H1 (cell line): ENCODE data around the gene IL2RA. TPM values are rescaled to one million over a fixed set of nuclear protein-coding genes. Genes with fewer than 3 reads are reported as not detected.

Experiments used
- CTCF ChIA-PET: fragments of 300-600 bp; sonication (Branson Sonifier 250); formaldehyde crosslinking; loops from one replicate; lab custom pipeline; 2021; ENCODE audit not compliant: partially characterized antibody; lab: Charles Lee
- POLR2A ChIA-PET: fragments of 300-600 bp; sonication (Branson Sonifier 250); formaldehyde crosslinking; loops from one replicate; lab custom pipeline; 2021; ENCODE audit warnings: inconsistent platforms; ENCODE audit not compliant: partially characterized antibody; lab: Charles Lee
- DNase-seq, 2 experiments: peaks; one replicate each; pipeline versions ENCODE4 v3.0.0 to v3.0.0-alpha.2; 2010 to 2022; ENCODE audit warnings: low spot score in 2 of 2, low read depth in 1 of 2, mixed read lengths in 1 of 2
- FAIRE-seq: peaks from 2 replicates; lab custom pipeline; 2011; peaks lifted over from hg19 to GRCh38; lab: Jason Lieb, UNC
- H2AFZ ChIP-seq: 2 replicates; pipeline ENCODE4 v1.8.1; 2012; ENCODE audit warnings: low read length, inconsistent platforms
- H2AK5ac ChIP-seq: 2 replicates; pipeline ENCODE4 v1.6.1; 2013; ENCODE audit warnings: low read depth, low read length
- H2BK120ac ChIP-seq: replicated peaks from 2 replicates; pipeline ENCODE3; 2013; ENCODE audit warnings: low read depth, low read length, inconsistent platforms
- H2BK12ac ChIP-seq: 2 replicates; pipeline ENCODE4 v1.6.1; 2013; ENCODE audit warnings: low read depth, low read length
- H2BK15ac ChIP-seq: 2 replicates; pipeline ENCODE4 v1.6.1; 2013; ENCODE audit warnings: low read length
- H2BK20ac ChIP-seq: 2 replicates; pipeline ENCODE4 v1.6.1; 2013; ENCODE audit warnings: low read length
- H2BK5ac ChIP-seq: 2 replicates; pipeline ENCODE4 v1.6.1; 2013; ENCODE audit warnings: low read depth, low read length
- H3K14ac ChIP-seq: 2 replicates; pipeline ENCODE4 v1.6.1; 2013; ENCODE audit warnings: inconsistent platforms; ENCODE audit not compliant: insufficient read length
- H3K18ac ChIP-seq: 2 replicates; pipeline ENCODE4 v1.6.1; 2013; ENCODE audit warnings: low read length; ENCODE audit errors: extremely low read depth
- H3K23ac ChIP-seq: 2 replicates; pipeline ENCODE4 v1.6.1; 2013; ENCODE audit warnings: inconsistent platforms; ENCODE audit not compliant: insufficient read length
- H3K23me2 ChIP-seq: 2 replicates; pipeline ENCODE4 v1.6.1; 2013; ENCODE audit warnings: low read depth, low read length
- H3K27ac ChIP-seq: 2 replicates; pipeline ENCODE4 v1.6.1; 2011; ENCODE audit warnings: low read depth, low read length, inconsistent platforms
- H3K27me3 ChIP-seq, 4 experiments: replicated peaks in 1 of 4; 1 replicate in 1 of 4; 2 replicates in 3 of 4; pipeline versions ENCODE4 v1.6.1 to v1.8.1; 2011 to 2013; ENCODE audit warnings: low read length in 3 of 4, mild to moderate bottlenecking in 3 of 4, inconsistent platforms in 2 of 4, mixed read lengths in 2 of 4, moderate library complexity in 1 of 4; ENCODE audit not compliant: control insufficient read depth in 3 of 4, insufficient read depth in 3 of 4; ENCODE audit errors: extremely low read depth in 1 of 4
- H3K36me3 ChIP-seq, 4 experiments: 2 replicates each; pipeline versions ENCODE4 v1.6.1 to v1.8.1; 2011 to 2013; ENCODE audit warnings: mild to moderate bottlenecking in 4 of 4, low read length in 3 of 4, moderate library complexity in 2 of 4, control low read depth in 1 of 4, inconsistent platforms in 1 of 4; ENCODE audit not compliant: insufficient read depth in 4 of 4, control insufficient read depth in 2 of 4
- H3K4ac ChIP-seq: replicated peaks from 2 replicates; pipeline ENCODE3; 2013; ENCODE audit warnings: low read length, low read depth, mixed read lengths, inconsistent platforms; ENCODE audit not compliant: insufficient read length
- H3K4me1 ChIP-seq, 4 experiments: replicated peaks in 1 of 4; 1 replicate in 1 of 4; 2 replicates in 3 of 4; pipeline versions ENCODE4 v1.6.1 to v1.8.1; 2011 to 2013; ENCODE audit warnings: low read length in 3 of 4, inconsistent platforms in 2 of 4, mixed read lengths in 1 of 4; ENCODE audit not compliant: insufficient read depth in 4 of 4, control insufficient read depth in 3 of 4
- H3K4me2 ChIP-seq, 2 experiments: 2 replicates each; pipeline versions ENCODE4 v1.6.1 to v1.8.1; 2011 to 2013; ENCODE audit warnings: low read depth in 2 of 2, low read length in 2 of 2, control low read depth in 1 of 2, inconsistent platforms in 1 of 2, mild to moderate bottlenecking in 1 of 2; ENCODE audit not compliant: insufficient read depth in 1 of 2
- H3K4me3 ChIP-seq, 4 experiments: fragments of 200-600, 300-600 bp in 1 of 4; sonication (generic), shearing (Covaris generic), sonication (Bioruptor Twin) in 1 of 4; 2 replicates each; pipeline versions ENCODE4 v1.5.1 to v1.8.1; 2011 to 2016; ENCODE audit warnings: low read length in 4 of 4, low read depth in 3 of 4, control low read depth in 2 of 4, inconsistent platforms in 2 of 4, mild to moderate bottlenecking in 2 of 4, mixed read lengths in 1 of 4, moderate library complexity in 1 of 4; ENCODE audit not compliant: insufficient read depth in 2 of 4; ENCODE audit errors: extremely low read depth in 1 of 4
- H3K56ac ChIP-seq: replicated peaks from 2 replicates; pipeline ENCODE3; 2013; ENCODE audit warnings: low read depth, mild to moderate bottlenecking, mixed read lengths, low read length, inconsistent platforms; ENCODE audit not compliant: insufficient read length
- H3K79me1 ChIP-seq: 2 replicates; pipeline ENCODE4 v1.6.1; 2013; ENCODE audit warnings: low read depth, low read length, control low read depth
- H3K79me2 ChIP-seq, 2 experiments: 2 replicates each; pipeline versions ENCODE4 v1.6.1 to v1.8.1; 2012 to 2013; ENCODE audit warnings: low read length in 2 of 2, mild to moderate bottlenecking in 2 of 2, inconsistent platforms in 1 of 2; ENCODE audit not compliant: insufficient read depth in 2 of 2, control insufficient read depth in 1 of 2
- H3K9ac ChIP-seq, 4 experiments: replicated peaks in 1 of 4; 1 replicate in 1 of 4; 2 replicates in 3 of 4; pipeline versions ENCODE4 v1.6.1 to v1.8.1; 2011 to 2013; ENCODE audit warnings: low read depth in 3 of 4, low read length in 3 of 4, control low read depth in 2 of 4, mild to moderate bottlenecking in 2 of 4, moderate library complexity in 2 of 4, inconsistent platforms in 1 of 4; ENCODE audit errors: extremely low read depth in 1 of 4
- H3K9me3 ChIP-seq, 2 experiments: 2 replicates each; pipeline versions ENCODE4 v1.6.1 to v1.8.1; 2012 to 2013; ENCODE audit warnings: mild to moderate bottlenecking in 2 of 2, moderate library complexity in 2 of 2, control low read depth in 1 of 2, inconsistent platforms in 1 of 2, low read depth in 1 of 2, low read length in 1 of 2, mixed read lengths in 1 of 2; ENCODE audit not compliant: insufficient read depth in 2 of 2
- H4K20me1 ChIP-seq, 2 experiments: replicated peaks in 1 of 2; 2 replicates each; pipeline versions ENCODE3 to v1.8.1; 2011 to 2013; ENCODE audit warnings: inconsistent platforms in 2 of 2, low read length in 2 of 2, mild to moderate bottlenecking in 1 of 2; ENCODE audit not compliant: insufficient read depth in 2 of 2, control insufficient read depth in 1 of 2
- H4K5ac ChIP-seq: 2 replicates; pipeline ENCODE4 v1.6.1; 2013; ENCODE audit warnings: low read length, low read depth, mixed read lengths, inconsistent platforms; ENCODE audit not compliant: insufficient read length
- H4K8ac ChIP-seq: 2 replicates; pipeline ENCODE4 v1.8.0; 2013; ENCODE audit warnings: mild to moderate bottlenecking, moderate library complexity, low read length, inconsistent platforms; ENCODE audit not compliant: insufficient read depth; ENCODE audit errors: extremely low read depth
- H4K91ac ChIP-seq: replicated peaks from 2 replicates; pipeline ENCODE3; 2013; ENCODE audit warnings: low read length, mixed read lengths, inconsistent platforms; ENCODE audit not compliant: insufficient read length
- ASH2L ChIP-seq: fragments of 200-600, 300-600 bp; sonication (generic); IDR thresholded peaks from one replicate; pipeline ENCODE4 v1.7.1; 2017; ENCODE audit warnings: low read length
- CBX8 ChIP-seq: fragments of 300-800, 300-1000 bp; sonication (generic); IDR thresholded peaks from 2 replicates; pipeline ENCODE4 v1.7.1; 2016; ENCODE audit warnings: low read depth, low read length, borderline replicate concordance
- HDAC2 ChIP-seq, 2 experiments: fragments of 300-600 bp in 1 of 2; sonication (generic) in 1 of 2; IDR thresholded peaks; 2 replicates each; pipeline ENCODE4 v1.6.1; 2011 to 2012; ENCODE audit warnings: low read depth in 2 of 2, low read length in 2 of 2, mild to moderate bottlenecking in 2 of 2, moderate library complexity in 2 of 2, borderline replicate concordance in 1 of 2, inconsistent platforms in 1 of 2
- NANOG ChIP-seq: IDR thresholded peaks from 2 replicates; pipeline ENCODE4 v1.6.1; 2011; ENCODE audit warnings: low read length, low read depth, mild to moderate bottlenecking, inconsistent platforms; ENCODE audit not compliant: insufficient read depth, poor library complexity, severe bottlenecking
- SP4 ChIP-seq: IDR thresholded peaks from 2 replicates; pipeline ENCODE4 v1.6.1; 2012; ENCODE audit warnings: low read length, inconsistent platforms
- SUZ12 ChIP-seq: fragments of 200-600 bp; sonication (generic); IDR thresholded peaks from 2 replicates; pipeline ENCODE4 v1.6.1; 2012; ENCODE audit warnings: mild to moderate bottlenecking, inconsistent platforms, low read length, moderate library complexity, mixed read lengths
- TCF12 ChIP-seq: IDR thresholded peaks from 2 replicates; pipeline ENCODE4 v1.6.1; 2011; ENCODE audit warnings: low read depth, mild to moderate bottlenecking, low read length
- USF2 ChIP-seq: IDR thresholded peaks from 2 replicates; pipeline ENCODE4 v1.6.1; 2011; ENCODE audit warnings: low read length, improper control_type of control experiment
- ZNF274 ChIP-seq: IDR thresholded peaks from 2 replicates; pipeline ENCODE4 v1.7.0; 2012; ENCODE audit warnings: low read length, borderline replicate concordance; ENCODE audit errors: extremely low read depth
- WGBS, 2 experiments: shearing (Covaris generic) in 1 of 2; methylation state at CpG; one replicate each; pipeline versions ENCODE4 v1.1.6 to v1.1.7; 2013 to 2015; ENCODE audit warnings: low lambda C conversion rate in 2 of 2, mixed read lengths in 2 of 2, inconsistent platforms in 1 of 2, low coverage in 1 of 2, missing lambda C conversion rate in 1 of 2; ENCODE audit not compliant: insufficient replicate concordance in 2 of 2, insufficient coverage in 1 of 2, insufficient read length in 1 of 2; ENCODE audit errors: extremely low coverage in 1 of 2, missing lambda C conversion rate in 1 of 2; 5-methylcytosine and 5-hydroxymethylcytosine counted together
- polyA plus RNA-seq, 7 experiments: library from polyadenylated mRNA; depleted of rRNA in 3 of 7; stranded (reverse) in 5 of 7; unstranded in 2 of 7; fragments of >200 nt in 5 of 7; fragments of 200-250 nt in 2 of 7; gene quantifications; 1 replicate in 5 of 7; 2 replicates in 1 of 7; 4 replicates in 1 of 7; pipeline versions ENCODE4 v1.2.1 to v1.2.3, GENCODE V29; 2011 to 2013; ENCODE audit warnings: missing spikeins in 2 of 7, mixed read lengths in 2 of 7
- total RNA-seq: library from RNA; stranded (reverse); fragmentation: NEBNext Ultra II Directional; extraction: Animal tissue kit (Norgen Biotek cat#: 25700); gene quantifications from 2 replicates; pipeline ENCODE4 v1.2.1, GENCODE V29; 2021

IL2RA gene
- total and polyA plus RNA-seq, 2 of the 8 experiments (the other 6 are each of a cell fraction or from before 2014, with no cell fraction given) = not detected

- ChIA-PET CTCF (interaction anchor here (1.0 to 1.2 kb wide), 2 partner anchors 13 to 23 kb away, joined by 5 read pairs; no protein-coding TSS in a partner anchor), POLR2A (interaction anchor here (1.1 to 1.3 kb wide), 2 partner anchors 10 to 138 kb away, joined by 3 read pairs; partner anchors contain the start of gene PFKFB3)
- WGBS, 2 experiments = 91% methylated on average over 7 of the region's 7 CpGs; no CpG with 5 or more reads in 1 of the 2 experiments
- Histone ChIP-seq H2BK12ac (no peak overlapping the region), H3K23me2 (no peaks in the 10 kb centered on the region), H2BK20ac (no peak overlapping the region), H2BK15ac (no peak overlapping the region), H2AFZ (no peak overlapping the region), H3K9ac (no peak overlapping the region), H3K36me3 (no peaks in the 10 kb centered on the region), H3K4me3 (no peak overlapping the region), H2BK5ac (no peak overlapping the region), H3K9me3 (no peaks in the 10 kb centered on the region), H3K79me2 (no peaks in the 10 kb centered on the region), H3K27me3 (no peaks in the 10 kb centered on the region), H3K14ac (no peak overlapping the region), H4K91ac (no peak overlapping the region), H3K4me1 (no peaks in the 10 kb centered on the region), H3K4ac (no peak overlapping the region), H3K27ac (no peak overlapping the region), H2AK5ac (no peak overlapping the region), H2BK120ac (no peak overlapping the region), H4K8ac (no peak overlapping the region), H3K4me2 (no peak overlapping the region), H4K20me1 (no peaks in the 10 kb centered on the region), H3K18ac (no peak overlapping the region), H3K56ac (no peak overlapping the region), H3K79me1 (no peaks in the 10 kb centered on the region), H3K23ac (no peak overlapping the region), H4K5ac (no peak overlapping the region)
- FAIRE-seq (no peak), DNase-seq (no peak)
- no peak for TF ChIP-seq ZNF274
- TF ChIP-seq SUZ12 = no peak
- TF ChIP-seq CBX8 = no peak
- TF ChIP-seq HDAC2 (IDR thresholded peaks at IDR 0.05; ENCODE audit: borderline replicate concordance in 1 of 2, low read depth in 2 of 2, low read length in 2 of 2) = no peak
- no peak for TF ChIP-seq NANOG
- TF ChIP-seq SP4 = no peak
- no peak for TF ChIP-seq USF2
- no peak for TF ChIP-seq TCF12
- no peak for TF ChIP-seq ASH2L
Observed at GRCh38 chr10:6064119-6064518, 2.0 kb upstream of the IL2RA start.
